ENCODE data around the gene LDLRAD4. TPM values are rescaled to one million over a fixed set of nuclear protein-coding genes. Genes with fewer than 3 reads are reported as not detected.
A peak's percentile ranks its signal among the peaks of the same experiment; 100 is the strongest.

Gene LDLRAD4
- total RNA-seq, 2 donors from 2014 or later, result 11.7 to 17.0 TPM

DNA sequence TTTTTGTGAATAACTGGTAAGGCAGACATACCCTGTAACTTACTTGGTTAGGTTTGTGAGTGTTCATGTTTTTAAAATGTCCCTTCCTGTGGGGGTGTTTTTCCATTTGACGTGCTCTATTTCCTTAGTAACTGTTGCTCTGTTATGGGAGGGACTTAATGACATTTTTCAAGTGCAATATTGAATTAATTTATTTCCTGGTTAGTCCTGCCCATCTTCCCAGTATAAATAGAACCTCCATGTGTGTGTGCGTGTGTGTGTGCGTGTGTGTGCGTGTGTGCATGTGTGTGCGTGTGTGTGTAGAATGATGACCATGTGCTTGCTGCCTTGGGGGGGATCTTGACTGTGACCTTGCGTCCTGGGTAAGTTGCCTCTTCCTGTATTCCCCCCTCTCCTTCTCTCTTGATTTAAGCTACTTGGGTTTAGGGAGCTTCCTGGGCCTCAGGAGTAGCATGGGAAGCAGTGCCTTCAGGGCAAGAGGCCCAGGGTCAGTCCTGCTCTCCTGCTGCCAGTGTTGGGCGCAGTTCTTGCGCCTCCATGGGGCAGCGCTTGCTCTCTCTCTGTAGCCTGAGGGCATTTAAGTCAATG, 163.9 kb downstream of the LDLRAD4 start:
- Histone ChIP-seq H3K4me3 (peak overlapping the region; percentile 16), H3K27ac (peak overlapping the region; percentile 56), H3K27me3 (no peaks in the 10 kb centered on the region), H3K9ac (ENCODE audit: low read depth in 2 of 2, low read length in 2 of 2) (peak overlapping the region; percentile 37 to 84), H3K4me1 (peaks cover 7% of the 10 kb centered on the region), H3K9me3 (no peaks in the 10 kb centered on the region), H3K36me3 (no peaks in the 10 kb centered on the region)
- TF ChIP-seq, protein P1, sequence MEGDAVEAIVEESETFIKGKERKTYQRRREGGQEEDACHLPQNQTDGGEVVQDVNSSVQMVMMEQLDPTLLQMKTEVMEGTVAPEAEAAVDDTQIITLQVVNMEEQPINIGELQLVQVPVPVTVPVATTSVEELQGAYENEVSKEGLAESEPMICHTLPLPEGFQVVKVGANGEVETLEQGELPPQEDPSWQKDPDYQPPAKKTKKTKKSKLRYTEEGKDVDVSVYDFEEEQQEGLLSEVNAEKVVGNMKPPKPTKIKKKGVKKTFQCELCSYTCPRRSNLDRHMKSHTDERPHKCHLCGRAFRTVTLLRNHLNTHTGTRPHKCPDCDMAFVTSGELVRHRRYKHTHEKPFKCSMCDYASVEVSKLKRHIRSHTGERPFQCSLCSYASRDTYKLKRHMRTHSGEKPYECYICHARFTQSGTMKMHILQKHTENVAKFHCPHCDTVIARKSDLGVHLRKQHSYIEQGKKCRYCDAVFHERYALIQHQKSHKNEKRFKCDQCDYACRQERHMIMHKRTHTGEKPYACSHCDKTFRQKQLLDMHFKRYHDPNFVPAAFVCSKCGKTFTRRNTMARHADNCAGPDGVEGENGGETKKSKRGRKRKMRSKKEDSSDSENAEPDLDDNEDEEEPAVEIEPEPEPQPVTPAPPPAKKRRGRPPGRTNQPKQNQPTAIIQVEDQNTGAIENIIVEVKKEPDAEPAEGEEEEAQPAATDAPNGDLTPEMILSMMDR (IDR thresholded peaks at IDR 0.05), result no peak
- intact Hi-C loops (cut with DNase I), result no loop called here
- no peak for DNase-seq

DNA sequence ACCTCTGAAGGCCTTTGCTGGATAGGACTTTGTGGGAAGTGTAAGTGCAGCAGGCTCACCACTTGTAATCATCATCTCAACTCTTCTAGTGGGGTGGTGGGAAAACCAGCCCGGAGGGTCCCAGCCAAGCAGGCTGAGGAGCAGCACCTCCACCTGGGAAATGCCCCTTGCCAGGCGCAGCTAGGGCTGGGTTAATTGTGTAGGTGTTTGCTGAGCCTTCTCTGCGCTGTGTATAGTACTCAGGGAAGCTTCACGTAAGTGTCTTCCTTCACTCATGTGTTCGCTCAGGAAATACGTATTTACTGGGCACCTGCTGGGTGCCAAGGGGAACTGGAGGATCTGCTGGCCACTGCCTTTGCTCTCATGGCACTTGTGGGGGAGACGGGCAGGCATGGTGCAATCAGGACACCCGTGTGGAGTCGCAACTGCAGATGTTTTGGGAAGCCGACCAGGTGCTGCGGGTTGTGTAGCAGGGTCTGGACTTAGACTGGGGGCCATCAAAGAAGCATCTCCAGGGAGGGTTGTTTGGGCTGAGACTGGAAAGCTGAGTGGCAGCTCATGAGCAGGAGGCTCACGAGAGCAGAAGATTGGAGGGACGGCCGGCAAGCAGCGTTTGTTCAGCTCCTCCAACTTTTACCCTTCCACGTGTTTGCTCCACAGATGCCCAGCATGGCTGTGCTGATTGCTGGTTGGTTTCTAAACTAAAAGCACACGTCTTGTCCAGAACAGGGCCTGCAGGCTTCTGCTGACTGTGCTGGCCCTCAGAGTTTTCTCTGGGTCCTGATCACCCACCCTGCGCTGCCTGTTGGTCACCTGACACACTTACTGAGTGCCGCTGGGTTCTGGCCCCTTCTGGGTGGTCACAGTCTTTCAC, 164.6 kb downstream of the LDLRAD4 start:
- Histone ChIP-seq H3K4me3 (no peak overlapping the region), H3K27ac (peak overlapping the region; percentile 18), H3K9me3 (no peaks in the 10 kb centered on the region), H3K36me3 (no peaks in the 10 kb centered on the region), H3K4me1 (peaks cover 7% of the 10 kb centered on the region), H3K9ac (ENCODE audit: low read depth in 2 of 2, low read length in 2 of 2) (peak overlapping the region in 1 of 2 donors; percentile 84), H3K27me3 (no peaks in the 10 kb centered on the region)
- intact Hi-C loops (cut with DNase I), result no loop called here
- TF ChIP-seq, protein P1 (IDR thresholded peaks at IDR 0.05), result no peak
- DNase-seq, result no peak

DNA sequence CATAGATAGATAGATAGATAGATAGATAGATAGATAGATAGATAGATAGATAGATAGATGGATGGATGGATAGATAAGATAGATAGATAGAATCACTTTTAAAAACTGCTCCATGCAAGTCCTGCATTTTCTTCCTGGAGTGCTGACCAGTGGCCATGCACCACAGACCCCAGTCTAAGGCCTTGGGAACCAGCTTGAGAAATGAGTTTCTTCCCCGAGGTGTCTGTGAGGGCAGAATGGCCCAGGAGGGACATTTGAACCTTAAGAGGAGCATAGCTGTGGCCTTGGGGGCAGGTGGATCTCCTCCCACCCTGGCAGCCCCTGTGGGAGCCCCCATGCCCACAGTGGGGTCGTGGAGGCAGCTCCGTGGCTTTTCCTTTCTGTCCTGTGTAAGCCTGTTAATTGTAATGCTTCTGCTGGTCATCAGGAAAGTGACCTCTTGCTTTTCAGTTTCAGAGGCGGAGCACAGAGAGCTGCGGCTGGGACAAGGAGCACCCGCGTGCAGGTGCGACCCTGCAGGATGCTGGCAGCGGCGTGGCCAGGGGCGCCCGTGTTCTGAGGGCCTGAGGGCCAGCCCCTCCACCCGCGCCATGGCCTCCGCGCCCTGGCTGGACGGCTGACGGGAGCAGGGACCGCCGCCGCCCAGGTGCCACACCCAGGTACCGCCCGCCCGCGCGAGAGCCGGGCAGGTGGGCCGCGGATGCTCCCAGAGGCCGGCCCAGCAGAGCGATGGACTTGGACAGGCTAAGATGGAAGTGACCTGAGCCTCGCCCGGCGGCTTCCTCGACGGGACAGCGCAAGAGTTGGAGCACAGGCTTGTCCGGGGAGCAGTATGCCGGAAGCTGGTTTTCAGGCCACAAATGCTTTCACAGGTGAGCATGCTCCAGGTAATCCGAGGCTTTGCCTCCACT, 168.6 kb downstream of the LDLRAD4 start:
- DNase-seq, result no peak

DNA sequence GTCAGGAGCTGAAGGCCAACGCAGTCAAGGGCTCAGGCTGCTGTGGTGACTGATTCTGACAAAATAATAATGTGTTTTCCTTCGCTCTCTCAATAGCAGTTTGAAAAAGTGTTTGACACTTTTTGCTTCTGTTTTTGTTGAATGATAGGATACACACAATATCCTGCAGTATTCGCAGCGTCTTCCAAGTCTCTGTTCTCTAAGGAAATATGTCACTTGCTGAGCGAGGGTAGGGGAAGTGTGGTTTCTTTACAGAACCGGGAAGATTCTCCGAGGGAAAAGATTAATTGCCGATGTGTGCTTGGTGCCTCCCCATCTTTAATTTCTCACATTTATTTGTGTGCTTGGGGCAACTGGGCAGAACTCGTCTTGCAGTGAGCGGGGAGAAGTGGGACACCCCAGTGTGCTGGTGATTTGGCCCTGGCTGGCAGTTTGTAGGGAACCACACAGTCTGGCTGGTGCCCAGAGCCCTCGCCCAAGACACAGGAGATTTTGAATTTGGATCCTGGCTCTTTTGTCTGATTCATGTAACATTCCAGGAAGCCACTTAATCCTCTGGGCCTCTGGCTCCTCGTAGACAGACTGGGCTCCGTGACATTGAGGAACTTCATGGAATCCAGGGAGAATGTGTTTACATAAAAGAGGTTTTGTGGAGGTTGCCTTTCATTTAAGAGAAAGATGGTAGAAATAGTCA, 169.4 kb downstream of the LDLRAD4 start:
- Histone ChIP-seq H3K4me3 (no peak overlapping the region), H3K27me3 (no peaks in the 10 kb centered on the region), H3K36me3 (no peaks in the 10 kb centered on the region), H3K9me3 (no peaks in the 10 kb centered on the region), H3K4me1 (no peaks in the 10 kb centered on the region), H3K9ac (ENCODE audit: low read depth in 2 of 2, low read length in 2 of 2) (no peak overlapping the region), H3K27ac (no peak overlapping the region)
- no peak for DNase-seq
- TF ChIP-seq, protein P1 (IDR thresholded peaks at IDR 0.05), result no peak
- intact Hi-C loops (cut with DNase I), result no loop called here

More for the DNA sequence above, 168.6 kb downstream of the LDLRAD4 start:
- no peak overlapping the region for H3K27ac ChIP-seq
- H3K36me3 ChIP-seq, result no peaks in the 10 kb centered on the region
- TF ChIP-seq, protein P1 (IDR thresholded peaks at IDR 0.05), result no peak
- no peak overlapping the region for H3K4me3 ChIP-seq
- H3K9ac ChIP-seq (ENCODE audit: low read depth in 2 of 2, low read length in 2 of 2), result no peak overlapping the region
- no peaks in the 10 kb centered on the region for H3K27me3 ChIP-seq
- intact Hi-C loops (cut with DNase I), result no loop called here
- no peaks in the 10 kb centered on the region for H3K9me3 ChIP-seq
- peaks cover 3% of the 10 kb centered on the region for H3K4me1 ChIP-seq
